Transverse colon (tissue), 4 donors: ENCODE measurements around the gene ZDHHC16. TPM values are rescaled to one million over a fixed set of nuclear protein-coding genes. Genes with fewer than 3 reads are reported as not detected.
"Not testable (repeated sequence)": the region's sequence is repeated elsewhere in the genome, so short reads cannot be mapped to it uniquely, and the experiment has no call there.

Source experiments
- DNase-seq: peaks from one replicate; pipeline ENCODE4 v3.0.0-alpha.2; 2019
- H3K27ac ChIP-seq, 4 donors: fragments of 200-600 bp; sonication (generic); 2 replicates each; pipeline ENCODE4 v1.5.1; 2016 to 2018; ENCODE audit warnings: inconsistent platforms in 4 of 4
- H3K27me3 ChIP-seq: fragments of 200-600 bp; sonication (generic); 2 replicates; pipeline ENCODE4 v1.5.1; 2017; ENCODE audit warnings: inconsistent platforms
- H3K36me3 ChIP-seq, 4 donors: fragments of 200-600 bp; sonication (generic); 2 replicates each; pipeline ENCODE4 v1.5.1; 2017 to 2019; ENCODE audit warnings: inconsistent platforms in 4 of 4
- H3K4me1 ChIP-seq, 4 donors: fragments of 200-600 bp; sonication (generic); 2 replicates each; pipeline ENCODE4 v1.5.1; 2017 to 2020; ENCODE audit warnings: inconsistent platforms in 4 of 4
- H3K4me3 ChIP-seq, 4 donors: fragments of 200-600 bp; sonication (generic); 1 replicate in 1 of 4; 2 replicates in 3 of 4; pipeline versions ENCODE4 v1.5.1 to v1.6.1; 2017 to 2019; ENCODE audit warnings: inconsistent platforms in 4 of 4
- H3K9me3 ChIP-seq, 2 donors: fragments of 200-600 bp; sonication (generic); 2 replicates each; pipeline ENCODE4 v1.5.1; 2017 to 2019; ENCODE audit warnings: inconsistent platforms in 2 of 2
- EP300 ChIP-seq: sonication (generic); formaldehyde crosslinking; IDR thresholded peaks from one replicate; pipeline ENCODE4 v1.6.1; 2017; ENCODE audit warnings: antibody characterized with exemption, low read depth
- POLR2A ChIP-seq: fragments of 450-650 bp; IDR thresholded peaks from one replicate; pipeline ENCODE4 v1.6.1; 2016; ENCODE audit warnings: antibody characterized with exemption, mild to moderate bottlenecking, moderate library complexity
- POLR2AphosphoS5 ChIP-seq, 3 donors: sonication (generic); formaldehyde crosslinking; IDR thresholded peaks; one replicate each; pipeline ENCODE4 v1.6.1; 2016; ENCODE audit warnings: antibody characterized with exemption in 3 of 3
- WGBS, 2 donors: methylation state at CpG; one replicate each; pipeline ENCODE4 v1.1.5; 2018; ENCODE audit warnings: low coverage in 1 of 2; 5-methylcytosine and 5-hydroxymethylcytosine counted together
- in situ Hi-C, 4 donors: fragments of 200-750 bp; cut with MboI; loops; one replicate each; pipeline versions ENCODE4 v1.15.0 to v1.15.1; 2017; ENCODE audit warnings: low sequenced_read_pairs in 3 of 4, low pct_ligation_motif_present in 1 of 4, low pct_unique_long_range_greater_than_20kb in 1 of 4
- intact Hi-C: fragments of 100-400 bp; cut with DNase I; formaldehyde crosslinking; loops from one replicate; pipeline ENCODE4 v1.15.1; 2023; ENCODE audit warnings: low total_unique reads
- total RNA-seq, 4 donors: library from RNA; depleted of rRNA; stranded (reverse); fragments of >200 nt; gene quantifications; one replicate each; pipeline ENCODE4 v1.1.0, GENCODE V29; 2016
- TF ChIP-seq, protein P1 (sequence below), 5 experiments: fragments of 200-600 bp in 3 of 5; fragments of 450-650 bp in 2 of 5; sonication (generic) in 3 of 5; IDR thresholded peaks; 1 replicate in 2 of 5; 2 replicates in 3 of 5; pipeline ENCODE4 v1.5.1; 2016 to 2017; ENCODE audit warnings: antibody characterized with exemption in 5 of 5, inconsistent platforms in 3 of 5, mild to moderate bottlenecking in 2 of 5, moderate library complexity in 1 of 5

ZDHHC16 gene
- total RNA-seq, 4 donors from 2014 or later = 10.8 to 36.2 (median 32.7) TPM

DNA sequence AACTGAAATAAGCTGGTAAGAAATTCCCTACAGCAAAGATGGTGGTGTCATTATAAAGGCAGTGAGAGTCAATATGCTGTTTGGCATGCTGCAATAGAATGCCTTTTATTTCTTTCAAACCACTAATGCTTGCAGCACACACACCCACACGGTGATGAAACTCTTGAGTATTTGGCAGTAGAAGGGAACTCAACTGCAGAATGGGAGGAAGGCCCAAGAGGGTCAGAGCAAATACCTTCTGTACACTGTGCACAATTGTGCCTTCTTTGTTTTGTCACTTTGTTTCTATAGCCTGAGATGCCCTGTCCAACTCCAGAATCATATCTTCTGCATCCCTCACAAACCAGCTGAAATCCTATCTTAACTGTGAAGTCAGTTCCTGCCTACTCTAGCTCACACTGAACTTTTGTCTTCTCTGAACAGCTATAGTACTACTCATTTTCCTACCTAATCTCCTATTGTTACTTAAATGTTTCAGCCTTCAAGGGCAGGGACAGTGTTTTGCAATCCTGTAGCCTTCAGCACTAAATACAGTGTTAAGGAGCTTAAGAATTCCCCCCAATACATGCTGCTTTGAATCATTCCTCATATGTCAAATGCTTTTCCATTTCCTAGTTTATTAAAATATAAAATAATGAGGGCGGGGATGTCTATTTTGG lies 30.1 kb downstream of the ZDHHC16 start:
- WGBS, 2 donors = 85 to 88% methylated on average over 1 to 2 of the region's 2 CpGs
- Histone ChIP-seq H3K4me3 (no peak overlapping the region), H3K27me3 (no peaks in the 10 kb centered on the region), H3K9me3 (no peaks in the 10 kb centered on the region), H3K27ac (no peak overlapping the region), H3K36me3 (peaks cover 0 to 77% (median 38%) of the 10 kb centered on the region in 4 donors), H3K4me1 (no peaks in the 10 kb centered on the region)
- DNase-seq = no peak
- TF ChIP-seq EP300 (no peak), POLR2AphosphoS5 (IDR thresholded peaks at IDR 0.05) (no peak), POLR2A (no peak)
- TF ChIP-seq, protein P1, sequence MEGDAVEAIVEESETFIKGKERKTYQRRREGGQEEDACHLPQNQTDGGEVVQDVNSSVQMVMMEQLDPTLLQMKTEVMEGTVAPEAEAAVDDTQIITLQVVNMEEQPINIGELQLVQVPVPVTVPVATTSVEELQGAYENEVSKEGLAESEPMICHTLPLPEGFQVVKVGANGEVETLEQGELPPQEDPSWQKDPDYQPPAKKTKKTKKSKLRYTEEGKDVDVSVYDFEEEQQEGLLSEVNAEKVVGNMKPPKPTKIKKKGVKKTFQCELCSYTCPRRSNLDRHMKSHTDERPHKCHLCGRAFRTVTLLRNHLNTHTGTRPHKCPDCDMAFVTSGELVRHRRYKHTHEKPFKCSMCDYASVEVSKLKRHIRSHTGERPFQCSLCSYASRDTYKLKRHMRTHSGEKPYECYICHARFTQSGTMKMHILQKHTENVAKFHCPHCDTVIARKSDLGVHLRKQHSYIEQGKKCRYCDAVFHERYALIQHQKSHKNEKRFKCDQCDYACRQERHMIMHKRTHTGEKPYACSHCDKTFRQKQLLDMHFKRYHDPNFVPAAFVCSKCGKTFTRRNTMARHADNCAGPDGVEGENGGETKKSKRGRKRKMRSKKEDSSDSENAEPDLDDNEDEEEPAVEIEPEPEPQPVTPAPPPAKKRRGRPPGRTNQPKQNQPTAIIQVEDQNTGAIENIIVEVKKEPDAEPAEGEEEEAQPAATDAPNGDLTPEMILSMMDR (IDR thresholded peaks at IDR 0.05) = no peak
- in situ Hi-C loops (no loop called here), intact Hi-C loops (no loop called here)

DNA sequence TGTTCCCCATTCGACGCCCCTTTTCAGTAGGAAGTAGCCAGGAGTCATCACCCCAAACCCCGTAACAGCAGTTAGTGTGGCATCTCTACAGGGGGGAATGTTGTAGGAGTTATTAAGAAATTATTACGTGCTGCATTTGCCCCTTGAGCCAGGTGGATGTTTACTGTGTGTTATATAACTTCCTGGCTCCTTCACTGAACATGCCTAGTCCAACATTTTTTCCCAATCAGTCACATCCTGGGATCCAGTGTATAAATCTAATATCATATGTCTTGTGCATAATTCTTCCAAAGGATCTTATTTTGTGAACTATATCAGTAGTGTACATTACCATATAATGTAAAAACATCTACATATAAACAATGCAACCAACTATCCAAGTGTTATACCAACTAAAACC lies 33.4 kb downstream of the ZDHHC16 start:
- H3K9me3 ChIP-seq = not testable (repeated sequence)

DNA sequence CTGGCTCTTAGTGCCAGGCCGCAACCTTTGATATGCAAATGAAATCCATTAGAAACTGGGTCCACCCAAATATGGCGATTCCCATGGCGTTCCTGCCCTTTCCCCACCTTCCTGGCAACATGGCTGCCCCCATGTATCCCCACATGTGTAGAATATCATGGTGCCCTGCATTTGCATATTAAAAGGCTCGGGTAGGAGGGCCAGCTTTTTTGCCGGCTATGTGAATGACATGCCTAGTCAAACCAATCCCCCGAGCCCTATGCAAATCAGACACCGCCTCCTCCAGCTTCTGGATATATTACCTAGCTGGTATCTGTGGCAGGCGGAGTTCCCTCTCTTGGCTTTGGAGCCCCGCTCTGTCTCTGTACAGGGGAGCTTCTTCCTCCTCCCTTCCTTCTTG lies 34.0 kb downstream of the ZDHHC16 start:
- no peak for DNase-seq
- in situ Hi-C loops (no loop called here), intact Hi-C loops (no loop called here)
- Histone ChIP-seq H3K36me3 (peaks cover 0 to 56% (median 24%) of the 10 kb centered on the region in 4 donors), H3K27me3 (no peaks in the 10 kb centered on the region), H3K27ac (no peak overlapping the region), H3K4me1 (no peaks in the 10 kb centered on the region), H3K9me3 (no peaks in the 10 kb centered on the region), H3K4me3 (no peak overlapping the region)
- 85 to 88% methylated on average over 5 to 9 of the region's 9 CpGs for WGBS, 2 donors
- TF ChIP-seq, protein P1 (IDR thresholded peaks at IDR 0.05) = no peak
- TF ChIP-seq POLR2A (no peak), POLR2AphosphoS5 (IDR thresholded peaks at IDR 0.05) (no peak), EP300 (no peak)

More for the DNA sequence above, 33.4 kb downstream of the ZDHHC16 start:
- H3K36me3 ChIP-seq = peaks cover 0 to 60% (median 24%) of the 10 kb centered on the region in 4 donors
- H3K27me3 ChIP-seq, DNase-seq, H3K27ac ChIP-seq, intact Hi-C loops, in situ Hi-C loops, H3K4me3 ChIP-seq, H3K4me1 ChIP-seq: not testable (repeated sequence)
- WGBS, 2 donors = 85% methylated on average over 4 of the region's 4 CpGs; no CpG with 5 or more reads in 1 of the 2 donors

DNA sequence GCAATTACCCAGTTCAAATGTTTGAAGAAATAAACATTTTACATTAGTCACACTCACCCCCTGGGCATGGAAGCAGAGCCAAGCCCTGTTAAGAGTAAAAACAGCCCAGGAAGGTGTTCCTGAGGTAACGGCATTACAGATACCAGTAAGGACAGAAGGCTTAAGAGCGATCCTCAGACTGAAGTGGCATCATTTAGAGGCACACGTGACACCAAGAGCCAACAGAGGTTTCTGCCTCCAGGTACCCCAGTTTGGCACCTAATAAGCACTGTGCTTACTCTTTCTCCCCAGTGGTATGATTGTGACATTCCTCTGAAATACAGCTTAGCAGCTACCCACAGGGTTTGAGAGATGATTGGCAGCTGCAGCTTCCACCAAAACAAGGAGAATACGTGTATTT lies 35.1 kb downstream of the ZDHHC16 start:
- intact Hi-C loops (no loop called here), in situ Hi-C loops (no loop called here)

More for the DNA sequence above, 35.1 kb downstream of the ZDHHC16 start:
- TF ChIP-seq POLR2A (no peak), EP300 (no peak), POLR2AphosphoS5 (IDR thresholded peaks at IDR 0.05) (no peak)
- TF ChIP-seq, protein P1 (IDR thresholded peaks at IDR 0.05) = no peak
- Histone ChIP-seq H3K27ac (no peak overlapping the region), H3K27me3 (no peaks in the 10 kb centered on the region), H3K4me3 (no peak overlapping the region), H3K9me3 (no peaks in the 10 kb centered on the region), H3K4me1 (peaks cover 0 to 3% (median 0%) of the 10 kb centered on the region in 4 donors), H3K36me3 (peaks cover 0 to 45% (median 20%) of the 10 kb centered on the region in 4 donors)
- DNase-seq = no peak
- 95 to 100% methylated on average over 2 to 4 of the region's 4 CpGs for WGBS, 2 donors
